GM20431 (cell line): ENCODE measurements around the gene ACTBL2.

Experiments used
- in situ Hi-C: fragments of 300-500 bp; cut with MseI, MboI; formaldehyde crosslinking; loops from one replicate; pipeline ENCODE4 v1.15.0; 2020; ENCODE audit warnings: low sequenced_read_pairs; ENCODE audit not compliant: unreplicated experiment

Gene ACTBL2

DNA sequence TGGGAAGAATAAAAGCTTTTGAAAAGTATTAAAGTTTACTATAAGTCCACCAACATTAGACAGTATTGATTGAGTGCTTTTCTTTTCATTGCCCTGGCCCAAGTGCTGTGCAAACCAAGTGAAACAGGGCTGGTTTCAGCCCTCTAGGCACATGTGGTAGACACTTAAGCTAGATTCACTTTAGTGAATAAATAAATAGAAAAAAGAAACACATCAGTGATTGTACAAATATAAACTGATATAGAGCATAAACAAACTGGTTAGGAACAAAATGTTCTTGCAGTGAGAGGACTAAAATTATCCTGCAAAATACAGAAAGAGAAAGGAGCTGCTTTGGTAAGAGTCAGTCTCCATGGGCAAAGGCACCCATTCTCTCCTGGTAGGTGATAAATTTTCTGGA is 29.7 kb downstream of the ACTBL2 start:
- in situ Hi-C loops, result no loop called here

DNA sequence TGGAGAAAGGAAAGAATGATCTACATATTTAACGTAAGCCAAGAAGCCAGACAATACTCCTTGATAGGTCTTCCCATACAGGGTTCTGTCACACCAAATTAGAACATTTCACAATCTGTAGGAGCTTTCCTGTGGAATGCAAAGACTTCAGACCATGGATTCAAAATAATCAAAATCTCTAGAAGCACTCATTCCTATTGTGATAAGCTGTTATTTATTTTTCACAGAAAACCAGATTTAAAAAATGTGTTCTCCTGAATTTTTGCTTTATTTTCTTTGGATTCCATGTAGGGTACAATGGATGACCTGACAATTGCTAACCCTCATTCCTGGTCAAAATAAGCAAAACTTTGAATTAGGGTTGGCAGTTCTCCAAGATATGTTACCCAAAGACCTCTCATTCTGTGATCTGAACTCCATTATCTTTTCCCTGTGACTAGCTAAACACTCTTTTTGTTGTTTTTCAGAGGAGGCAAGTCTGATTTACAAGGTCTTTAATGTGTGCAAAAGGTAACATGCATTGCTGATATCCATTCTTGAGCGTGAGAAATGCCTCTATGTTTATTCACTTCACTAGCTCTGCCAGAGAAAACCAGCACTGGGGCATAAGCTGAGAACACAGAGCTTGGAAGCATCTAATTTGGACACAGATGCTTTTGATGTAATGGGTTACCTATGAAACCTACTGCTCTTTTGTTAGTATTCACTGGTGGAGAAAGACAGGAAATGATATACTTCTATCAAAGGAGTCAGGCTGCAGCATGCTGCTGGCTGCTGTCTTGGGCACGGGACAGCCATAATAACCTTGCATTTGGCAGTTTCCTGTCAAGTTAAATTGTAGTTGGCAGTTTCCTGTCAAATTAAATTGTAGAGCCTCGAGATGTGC is 31.4 kb downstream of the ACTBL2 start:
- in situ Hi-C loops, result no loop called here

DNA sequence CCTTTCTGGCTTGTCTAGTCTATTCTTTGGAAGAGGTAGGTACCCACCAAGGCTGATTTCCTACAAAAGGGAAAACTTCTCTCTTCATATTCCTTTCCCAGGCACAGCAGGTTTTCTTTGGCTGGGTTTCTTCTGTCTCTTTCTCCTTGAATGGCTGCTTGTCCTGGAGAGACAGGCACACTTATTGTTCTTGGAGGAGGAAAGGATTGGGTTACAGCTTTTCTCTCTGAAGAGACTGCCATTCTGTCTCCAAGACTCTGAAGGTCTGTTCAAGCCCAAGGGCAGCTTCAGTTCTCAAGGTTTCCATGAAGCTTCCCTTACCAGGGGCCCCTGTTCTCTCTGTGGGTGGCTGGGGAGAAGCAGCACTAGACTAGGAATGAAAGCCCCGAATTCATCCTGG is 33.9 kb downstream of the ACTBL2 start:
- in situ Hi-C loops, result no loop called here

DNA sequence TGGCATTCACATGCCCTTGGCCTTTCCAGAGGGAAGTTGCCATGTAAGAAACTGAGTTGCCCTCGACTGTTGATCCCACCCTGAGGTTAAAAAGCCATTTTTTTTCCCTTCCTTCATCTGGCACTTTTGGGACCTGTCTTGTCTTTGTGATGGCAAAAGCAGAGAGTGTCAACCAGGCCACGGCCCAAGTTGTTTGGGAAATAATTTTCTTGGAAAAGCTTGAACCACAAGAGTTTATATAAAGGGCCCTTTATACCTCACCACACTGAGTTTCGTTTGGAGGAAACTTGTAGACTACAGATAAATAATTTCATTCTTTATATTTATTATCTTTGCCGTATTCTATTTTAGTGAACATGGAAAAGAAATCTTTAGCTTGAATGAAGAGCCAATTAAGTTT is 34.3 kb downstream of the ACTBL2 start:
- in situ Hi-C loops, result no loop called here

DNA sequence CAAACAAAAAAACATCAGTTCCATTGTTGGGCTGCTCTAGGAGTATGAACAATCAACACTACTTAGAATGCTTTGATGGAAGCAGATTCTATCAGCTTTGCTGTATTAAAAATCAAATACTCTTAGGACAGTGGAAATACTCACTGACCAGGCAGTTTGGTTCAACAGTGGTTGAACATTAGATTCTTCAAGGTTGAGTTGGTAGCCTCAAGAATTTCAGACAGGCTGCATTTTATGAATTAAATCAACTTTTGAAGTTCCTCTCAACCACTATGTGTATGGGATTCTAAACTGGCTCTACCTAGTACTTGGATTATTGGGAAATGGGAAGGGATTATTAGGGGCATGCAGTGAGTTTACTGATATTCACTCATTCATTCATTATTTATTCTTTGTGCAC is 35.0 kb downstream of the ACTBL2 start:
- in situ Hi-C loops, result no loop called here

DNA sequence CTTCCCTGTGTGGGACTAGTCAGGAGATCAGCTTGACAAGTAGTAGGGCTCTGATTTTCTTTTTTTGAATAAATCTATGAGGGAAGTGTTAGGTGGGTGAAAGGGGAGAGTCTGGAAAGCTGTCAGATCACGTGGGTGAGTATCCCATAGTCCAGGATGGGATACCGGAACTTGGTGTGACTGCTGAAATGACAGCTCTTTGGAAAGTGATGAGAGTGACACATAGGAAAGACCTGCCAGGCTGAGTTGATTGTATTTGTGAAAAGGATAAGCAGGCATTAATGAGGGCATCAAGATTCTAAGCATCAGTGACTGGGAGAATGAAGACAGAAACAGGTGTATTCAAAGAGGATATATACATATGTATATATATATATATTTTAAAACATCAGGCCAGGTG is 35.6 kb downstream of the ACTBL2 start:
- in situ Hi-C loops, result no loop called here

DNA sequence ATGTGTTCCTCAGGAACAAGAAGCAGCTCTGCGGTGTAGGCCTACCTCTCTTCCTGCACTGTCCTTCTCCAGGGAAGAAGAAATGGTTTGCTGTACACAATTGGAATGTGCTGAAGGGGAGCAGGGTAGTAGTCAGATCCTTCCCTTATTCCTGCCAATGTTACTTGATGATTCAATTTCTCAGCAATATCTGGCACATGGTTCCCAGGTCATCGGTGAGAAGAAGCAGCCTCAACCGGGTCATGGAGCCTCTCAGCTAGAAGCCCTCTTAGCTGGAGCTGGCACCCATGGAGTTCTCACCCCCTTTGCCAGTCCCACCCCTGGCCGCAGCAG is 36.9 kb downstream of the ACTBL2 start:
- in situ Hi-C loops, result no loop called here

DNA sequence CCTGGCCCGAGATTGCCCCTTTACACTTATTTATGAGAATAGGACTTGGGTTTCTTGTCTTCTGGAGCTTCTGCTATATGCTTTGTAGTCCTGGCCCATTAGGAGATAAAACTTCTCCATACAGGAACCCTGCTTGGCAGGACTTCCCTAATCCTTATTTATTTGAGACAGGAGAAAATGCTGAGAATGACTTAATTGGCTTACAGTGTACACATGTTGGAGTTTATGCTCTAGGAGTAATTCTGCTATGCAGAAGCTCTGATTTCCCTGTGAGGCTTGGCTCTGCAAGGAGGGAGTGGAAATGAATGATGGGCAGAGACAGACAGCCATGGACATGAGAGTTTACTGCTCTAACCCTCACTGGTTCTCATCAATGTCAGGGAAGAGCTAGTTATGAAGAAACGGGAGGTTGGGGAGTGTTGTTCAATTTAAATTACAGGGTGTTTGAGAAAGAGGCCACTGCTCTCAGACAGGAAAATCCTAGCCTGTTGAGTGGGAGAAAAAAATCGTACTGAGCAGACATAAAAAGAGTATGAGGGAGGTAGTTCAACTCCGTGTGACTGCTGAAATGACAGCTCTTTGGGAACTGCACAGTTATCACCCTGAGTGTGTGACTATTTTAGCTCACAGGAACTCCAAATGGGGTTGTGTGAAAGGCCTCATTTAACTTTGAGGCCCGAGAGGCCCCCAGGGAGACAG is 37.5 kb downstream of the ACTBL2 start:
- in situ Hi-C loops, result no loop called here

DNA sequence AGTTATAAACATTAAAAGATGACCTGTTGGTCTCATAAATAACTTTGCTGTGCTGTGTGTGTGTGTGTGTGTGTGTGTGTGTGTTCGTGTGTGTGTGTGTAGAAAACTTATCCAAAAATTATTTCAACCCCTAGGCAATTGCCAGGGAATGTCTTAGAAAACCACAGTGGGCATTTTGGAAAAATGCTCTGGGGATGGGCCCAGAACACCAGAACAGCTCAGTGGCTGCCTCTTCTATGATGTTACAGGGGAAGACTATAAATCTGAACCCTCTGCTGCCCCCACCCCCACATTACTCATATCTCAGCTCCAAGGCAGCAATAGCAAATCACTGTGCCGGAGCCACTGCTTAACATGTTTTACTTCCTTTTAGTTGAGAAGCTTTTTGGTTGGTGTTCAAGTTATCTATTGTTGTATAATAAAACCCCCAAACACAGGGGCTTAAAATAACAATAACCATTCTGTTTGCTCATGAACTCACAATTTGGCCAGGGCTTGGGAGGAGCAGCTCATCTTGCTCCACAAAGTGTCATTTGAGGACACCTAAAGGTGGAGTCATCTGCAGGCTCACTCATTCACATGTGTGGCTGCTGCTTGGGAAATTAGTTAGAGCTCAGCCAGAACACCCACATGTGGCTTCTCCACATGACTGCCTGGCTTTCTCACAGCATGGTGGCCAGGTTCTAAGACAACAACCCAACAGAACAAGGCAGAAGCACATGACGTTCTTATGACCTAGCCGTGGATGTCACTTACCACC is 40.4 kb downstream of the ACTBL2 start:
- in situ Hi-C loops, result no loop called here

DNA sequence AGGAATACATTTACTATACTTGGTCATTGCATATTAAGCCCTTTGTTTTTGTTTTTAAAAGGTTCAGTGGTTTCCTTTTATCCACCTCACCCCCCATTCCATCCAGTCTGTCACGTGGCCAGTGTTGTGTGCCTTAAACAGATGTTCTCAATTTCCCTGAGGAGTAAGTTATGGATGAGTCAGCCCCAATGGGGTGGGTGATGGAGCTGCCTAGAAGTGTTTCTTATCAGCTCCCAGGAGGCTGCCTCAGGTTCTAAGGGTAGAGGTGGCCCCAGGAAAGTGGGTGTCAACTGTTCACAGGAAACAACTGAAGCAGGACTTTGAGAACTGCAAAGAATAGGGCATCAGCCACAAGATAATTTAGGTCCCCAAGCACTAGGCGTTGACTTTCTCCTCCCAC is 41.1 kb downstream of the ACTBL2 start:
- in situ Hi-C loops, result no loop called here

DNA sequence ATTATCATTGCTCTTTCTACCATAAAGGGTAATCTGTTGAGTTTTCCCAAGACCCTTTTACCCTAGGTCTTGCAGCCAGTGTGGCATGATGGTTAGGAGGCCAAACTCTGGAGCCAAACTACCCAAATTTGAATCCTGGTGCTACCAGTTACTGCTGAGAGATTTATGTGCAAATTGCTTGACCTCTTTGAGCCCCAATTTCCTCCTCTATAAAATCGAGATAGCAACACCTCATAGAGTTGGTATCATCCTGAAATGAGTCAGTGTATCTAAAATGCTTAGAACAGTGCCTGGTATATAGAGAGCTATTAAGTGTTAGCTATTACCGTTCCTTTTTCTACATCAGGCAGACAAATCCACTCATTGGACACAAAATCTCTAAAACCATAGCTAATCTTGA is 43.0 kb downstream of the ACTBL2 start:
- in situ Hi-C loops, result no loop called here

DNA sequence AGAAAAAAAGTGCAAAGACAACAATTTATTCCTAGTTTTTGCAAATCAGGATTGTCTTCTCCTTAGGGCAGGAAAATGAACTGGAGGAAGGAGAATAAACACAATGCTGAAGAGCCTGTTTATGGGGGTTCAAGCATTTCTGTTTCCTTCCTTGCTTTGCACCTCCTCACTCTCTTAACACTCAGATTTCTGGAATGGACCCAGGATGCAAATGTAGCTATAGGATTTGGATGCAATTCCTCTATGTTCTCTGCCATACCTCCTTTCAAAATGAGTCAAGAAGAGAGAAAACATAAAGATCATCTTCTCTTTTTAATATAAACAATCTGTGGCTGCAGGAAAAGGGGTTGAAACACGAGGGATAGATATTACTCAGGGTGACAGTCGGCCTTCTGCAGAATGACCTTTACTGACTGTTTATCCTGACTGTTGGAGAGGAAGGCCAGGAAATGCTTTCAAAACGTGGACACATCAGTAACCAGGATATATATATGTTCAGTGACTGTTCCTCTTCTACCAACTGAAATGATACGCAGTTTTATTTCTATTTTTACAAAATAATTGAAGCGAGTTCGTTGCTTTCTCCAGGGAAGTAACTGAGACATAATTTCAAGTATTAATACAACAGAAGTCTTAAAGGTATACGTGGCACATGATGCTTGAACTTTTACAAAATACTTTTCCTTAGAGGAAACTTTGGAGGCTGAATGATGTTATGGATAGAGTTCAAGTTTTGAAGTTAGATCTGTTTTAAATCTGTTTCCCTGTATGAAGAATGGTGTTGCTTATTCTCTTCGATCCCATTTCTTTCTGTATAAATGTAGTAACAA is 44.4 kb downstream of the ACTBL2 start:
- in situ Hi-C loops, result no loop called here

DNA sequence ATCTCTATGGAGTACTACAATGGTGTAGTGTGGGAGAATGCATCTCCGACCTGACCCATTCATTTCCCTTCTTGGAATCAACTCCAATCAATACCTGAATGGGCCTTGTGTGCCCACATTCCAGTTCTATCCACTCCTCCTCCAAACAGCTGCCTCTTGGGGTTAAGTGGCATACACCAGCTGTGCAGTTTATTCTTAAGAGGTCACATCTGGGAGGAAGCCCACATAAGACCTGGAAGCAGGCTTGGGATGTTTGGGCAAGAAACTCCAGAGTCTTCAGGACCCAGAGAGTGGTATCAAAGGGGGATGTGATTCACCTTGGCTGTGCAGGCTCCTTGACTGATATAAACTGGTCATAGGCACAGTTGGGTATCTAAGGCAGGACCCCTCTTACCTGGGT is 46.0 kb downstream of the ACTBL2 start:
- in situ Hi-C loops, result no loop called here

DNA sequence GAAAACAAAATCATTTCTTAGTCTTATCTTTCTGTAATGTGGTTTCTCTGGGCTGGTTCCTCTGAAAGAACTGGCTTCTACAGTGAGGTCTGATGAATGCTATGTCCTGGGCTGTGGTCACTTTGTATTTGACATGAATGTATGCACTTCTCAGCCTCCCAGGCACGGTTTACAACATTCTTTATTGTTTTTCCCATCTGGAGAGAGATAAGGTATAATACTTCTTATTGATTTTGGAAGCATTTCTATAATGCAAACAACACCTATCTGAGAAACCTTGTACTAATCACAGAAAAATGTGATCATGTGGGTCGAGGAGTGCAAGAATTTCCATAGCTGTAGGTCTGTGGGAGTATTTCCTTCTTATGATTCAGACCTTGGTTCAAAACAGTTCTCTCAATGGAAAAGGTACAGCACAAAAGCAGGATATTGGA is 46.9 kb downstream of the ACTBL2 start:
- in situ Hi-C loops, result no loop called here

DNA sequence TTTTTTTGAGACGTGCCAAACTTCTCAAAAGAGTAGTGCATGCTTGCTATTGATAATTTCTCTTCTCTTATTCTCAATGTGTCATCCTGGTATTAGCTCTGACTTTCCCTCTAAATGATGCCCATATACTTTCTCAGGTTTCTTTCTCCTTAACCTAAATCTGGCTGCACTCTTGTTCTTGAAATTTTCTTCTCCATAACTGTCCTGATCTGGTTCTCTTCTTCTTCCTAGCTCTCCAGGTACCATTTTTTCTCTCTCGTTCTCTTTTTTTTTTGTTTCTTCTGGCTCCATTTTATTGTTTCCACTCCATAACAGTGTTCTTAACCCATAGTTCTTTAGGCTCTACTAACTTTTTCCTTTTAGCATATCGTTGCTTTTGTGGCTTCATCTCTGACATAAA is 47.9 kb downstream of the ACTBL2 start:
- in situ Hi-C loops, result no loop called here

DNA sequence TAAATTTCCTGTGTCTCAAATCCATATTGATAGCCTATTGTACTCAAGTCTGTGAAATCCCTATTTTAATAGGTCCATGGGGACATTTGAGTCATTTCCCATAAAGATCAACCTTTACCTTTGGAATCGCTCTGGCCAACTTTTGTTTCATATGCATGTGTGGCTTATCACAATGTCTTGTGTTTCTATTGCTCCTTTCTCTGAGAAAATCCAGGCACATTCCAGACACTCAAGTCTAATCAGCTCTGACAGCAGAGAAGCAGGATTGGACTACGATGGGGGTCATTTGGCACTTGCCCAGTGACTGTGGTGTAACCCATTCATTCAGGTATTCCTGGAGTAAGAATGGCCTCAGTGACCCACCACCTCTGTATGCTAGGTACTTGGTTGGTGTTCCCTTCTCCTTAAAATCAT is 48.4 kb downstream of the ACTBL2 start:
- in situ Hi-C loops, result no loop called here

DNA sequence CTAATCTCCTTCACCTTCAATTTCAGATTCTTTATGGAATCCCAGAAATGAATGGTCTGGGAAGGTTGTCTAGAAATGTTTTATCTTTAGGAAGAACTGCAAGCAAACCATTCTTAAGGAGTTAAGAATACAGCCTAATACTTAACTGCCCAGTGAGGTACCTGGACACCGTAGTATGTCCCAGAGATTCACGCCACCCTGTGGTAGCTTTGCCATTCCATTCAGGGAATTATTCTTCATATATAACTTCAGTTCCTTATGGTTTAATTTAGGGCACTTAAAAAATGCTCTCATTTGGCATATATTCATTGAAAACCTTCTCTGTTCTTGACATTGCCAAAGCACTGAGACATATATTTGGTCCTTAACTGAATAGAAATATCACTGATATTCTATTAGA is 49.7 kb downstream of the ACTBL2 start:
- in situ Hi-C loops, result no loop called here

DNA sequence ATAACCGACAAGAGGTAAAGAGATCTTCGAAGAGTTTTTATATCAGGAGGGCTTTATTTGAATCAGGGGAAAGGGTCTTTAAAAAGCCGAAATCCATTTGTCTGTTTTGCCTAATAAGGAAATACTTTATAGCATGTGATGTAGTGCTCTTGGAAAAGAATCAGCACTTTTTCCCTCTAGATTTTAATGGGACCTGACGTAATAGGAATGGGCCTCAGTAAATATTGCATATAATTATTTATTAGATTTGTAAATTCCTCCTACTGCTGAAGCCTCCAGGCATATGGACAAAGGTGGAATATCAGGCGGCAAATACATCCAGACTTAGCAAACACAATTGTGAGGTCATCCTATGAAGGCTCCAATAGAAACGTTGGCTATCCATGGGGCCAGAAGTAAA is 50.9 kb downstream of the ACTBL2 start:
- in situ Hi-C loops, result no loop called here
